Hepatocyte (in vitro differentiated cells): ENCODE data around the gene MEFV. TPM values are rescaled to one million over a fixed set of nuclear protein-coding genes. Genes with fewer than 3 reads are reported as not detected.
"Not testable (repeated sequence)": the region's sequence is repeated elsewhere in the genome, so short reads cannot be mapped to it uniquely, and the experiment has no call there.

ENCODE experiments used
- DNase-seq: peaks from one replicate; pipeline ENCODE4 v3.0.0-alpha.2; 2016; ENCODE audit warnings: low spot score
- H2AFZ ChIP-seq: fragments of 200-600 bp; sonication (generic); 2 replicates; pipeline ENCODE4 v1.6.0; 2016; ENCODE audit warnings: antibody characterized with exemption, mild to moderate bottlenecking
- H3K27ac ChIP-seq: fragments of 200-600 bp; sonication (generic); 2 replicates; pipeline ENCODE4 v1.5.1; 2016; ENCODE audit warnings: mild to moderate bottlenecking
- H3K27me3 ChIP-seq: fragments of 200-600 bp; sonication (generic); 2 replicates; pipeline ENCODE4 v1.6.1; 2016
- H3K36me3 ChIP-seq: fragments of 200-600 bp; sonication (generic); replicated peaks from 2 replicates; pipeline ENCODE4 v1.5.1; 2016; ENCODE audit warnings: low read depth; ENCODE audit not compliant: insufficient read depth
- H3K4me1 ChIP-seq: fragments of 200-600 bp; sonication (generic); 2 replicates; pipeline ENCODE4 v1.5.1; 2016; ENCODE audit warnings: mild to moderate bottlenecking, moderate library complexity; ENCODE audit not compliant: insufficient read depth
- H3K4me2 ChIP-seq: fragments of 200-600 bp; sonication (generic); 2 replicates; pipeline ENCODE4 v1.6.0; 2016
- H3K4me3 ChIP-seq: fragments of 200-600 bp; sonication (generic); 2 replicates; pipeline ENCODE4 v1.5.1; 2016; ENCODE audit warnings: mild to moderate bottlenecking
- H3K79me2 ChIP-seq: fragments of 200-600 bp; sonication (generic); 2 replicates; pipeline ENCODE4 v1.6.0; 2017; ENCODE audit warnings: mild to moderate bottlenecking
- H3K9me2 ChIP-seq: fragments of 200-600 bp; sonication (generic); replicated peaks from 2 replicates; pipeline ENCODE4 v1.6.0; 2017; ENCODE audit warnings: mild to moderate bottlenecking; ENCODE audit not compliant: insufficient read depth
- H3K9me3 ChIP-seq: fragments of 200-600 bp; sonication (generic); 2 replicates; pipeline ENCODE4 v1.5.1; 2016; ENCODE audit warnings: low read depth, mild to moderate bottlenecking
- H4K20me1 ChIP-seq: fragments of 200-600 bp; sonication (generic); 2 replicates; pipeline ENCODE4 v1.6.0; 2016; ENCODE audit warnings: mild to moderate bottlenecking; ENCODE audit not compliant: insufficient read depth, poor library complexity, severe bottlenecking
- EZH2 ChIP-seq: fragments of 200-600 bp; sonication (generic); IDR thresholded peaks from 2 replicates; pipeline ENCODE4 v1.6.1; 2016; ENCODE audit warnings: antibody characterized with exemption, mild to moderate bottlenecking, borderline replicate concordance
- EZH2phosphoT487 ChIP-seq: fragments of 200-600 bp; sonication (generic); IDR thresholded peaks from one replicate; pipeline ENCODE4 v1.6.1; 2018; ENCODE audit warnings: antibody characterized with exemption, mild to moderate bottlenecking, low read depth, moderate library complexity; ENCODE audit not compliant: unreplicated experiment, severe bottlenecking
- WGBS: methylation state at CpG from one replicate; pipeline ENCODE4 v1.1.6; 2016; ENCODE audit warnings: low lambda C conversion rate; ENCODE audit errors: missing lambda C conversion rate; 5-methylcytosine and 5-hydroxymethylcytosine counted together
- polyA plus RNA-seq: library from polyadenylated mRNA; unstranded; fragments of >200 nt; fragmentation: Nextera tagmentation; extraction: Ambion mirVana; gene quantifications from 2 replicates; pipeline ENCODE4 v1.2.1, GENCODE V29; 2016
- total RNA-seq: library from RNA; depleted of rRNA; stranded (reverse); fragments of >200 nt; gene quantifications from 2 replicates; pipeline ENCODE4 v1.2.3, GENCODE V29; 2014
- TF ChIP-seq, protein P1 (sequence below): fragments of 200-600 bp; sonication (generic); IDR thresholded peaks from 2 replicates; pipeline ENCODE4 v1.5.1; 2016; ENCODE audit warnings: antibody characterized with exemption, mild to moderate bottlenecking; ENCODE audit not compliant: poor library complexity

Gene MEFV
- total and polyA plus RNA-seq, 2 experiments from 2014 or later = 0.13 TPM; not detected in 1

DNA sequence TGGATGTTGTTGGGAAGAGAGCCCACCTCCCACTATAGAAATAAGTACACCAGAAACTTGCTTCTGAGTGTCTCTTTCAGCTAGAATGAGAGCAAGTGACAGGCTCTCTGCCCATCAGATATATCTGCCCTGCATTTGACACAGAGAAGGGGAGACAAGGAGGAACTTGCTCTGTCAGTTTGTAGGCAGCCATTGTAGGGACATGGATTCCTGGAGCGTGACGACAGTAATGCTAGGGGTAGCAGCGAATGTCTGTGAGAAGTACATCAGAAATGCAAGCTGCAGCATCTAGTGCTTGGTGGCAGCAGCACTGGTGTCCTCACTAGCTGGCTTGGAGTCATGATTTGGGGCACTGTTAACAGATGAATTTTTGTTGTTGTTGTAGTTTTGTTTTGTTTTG is 44.4 kb downstream of the MEFV start:
- Histone ChIP-seq H3K4me2 (no peak overlapping the region), H3K27me3 (no peaks in the 10 kb centered on the region), H3K27ac (no peak overlapping the region), H4K20me1 (no peaks in the 10 kb centered on the region), H3K9me2 (no peaks in the 10 kb centered on the region), H2AFZ (no peak overlapping the region), H3K9me3 (no peaks in the 10 kb centered on the region), H3K36me3 (no peaks in the 10 kb centered on the region), H3K4me3 (no peak overlapping the region), H3K79me2 (no peaks in the 10 kb centered on the region), H3K4me1 (no peaks in the 10 kb centered on the region)
- 90% methylated on average over 3 of the region's 3 CpGs for WGBS
- no peak for DNase-seq
- TF ChIP-seq EZH2 (no peak), EZH2phosphoT487 (no peak)
- TF ChIP-seq, protein P1, sequence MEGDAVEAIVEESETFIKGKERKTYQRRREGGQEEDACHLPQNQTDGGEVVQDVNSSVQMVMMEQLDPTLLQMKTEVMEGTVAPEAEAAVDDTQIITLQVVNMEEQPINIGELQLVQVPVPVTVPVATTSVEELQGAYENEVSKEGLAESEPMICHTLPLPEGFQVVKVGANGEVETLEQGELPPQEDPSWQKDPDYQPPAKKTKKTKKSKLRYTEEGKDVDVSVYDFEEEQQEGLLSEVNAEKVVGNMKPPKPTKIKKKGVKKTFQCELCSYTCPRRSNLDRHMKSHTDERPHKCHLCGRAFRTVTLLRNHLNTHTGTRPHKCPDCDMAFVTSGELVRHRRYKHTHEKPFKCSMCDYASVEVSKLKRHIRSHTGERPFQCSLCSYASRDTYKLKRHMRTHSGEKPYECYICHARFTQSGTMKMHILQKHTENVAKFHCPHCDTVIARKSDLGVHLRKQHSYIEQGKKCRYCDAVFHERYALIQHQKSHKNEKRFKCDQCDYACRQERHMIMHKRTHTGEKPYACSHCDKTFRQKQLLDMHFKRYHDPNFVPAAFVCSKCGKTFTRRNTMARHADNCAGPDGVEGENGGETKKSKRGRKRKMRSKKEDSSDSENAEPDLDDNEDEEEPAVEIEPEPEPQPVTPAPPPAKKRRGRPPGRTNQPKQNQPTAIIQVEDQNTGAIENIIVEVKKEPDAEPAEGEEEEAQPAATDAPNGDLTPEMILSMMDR = no peak

DNA sequence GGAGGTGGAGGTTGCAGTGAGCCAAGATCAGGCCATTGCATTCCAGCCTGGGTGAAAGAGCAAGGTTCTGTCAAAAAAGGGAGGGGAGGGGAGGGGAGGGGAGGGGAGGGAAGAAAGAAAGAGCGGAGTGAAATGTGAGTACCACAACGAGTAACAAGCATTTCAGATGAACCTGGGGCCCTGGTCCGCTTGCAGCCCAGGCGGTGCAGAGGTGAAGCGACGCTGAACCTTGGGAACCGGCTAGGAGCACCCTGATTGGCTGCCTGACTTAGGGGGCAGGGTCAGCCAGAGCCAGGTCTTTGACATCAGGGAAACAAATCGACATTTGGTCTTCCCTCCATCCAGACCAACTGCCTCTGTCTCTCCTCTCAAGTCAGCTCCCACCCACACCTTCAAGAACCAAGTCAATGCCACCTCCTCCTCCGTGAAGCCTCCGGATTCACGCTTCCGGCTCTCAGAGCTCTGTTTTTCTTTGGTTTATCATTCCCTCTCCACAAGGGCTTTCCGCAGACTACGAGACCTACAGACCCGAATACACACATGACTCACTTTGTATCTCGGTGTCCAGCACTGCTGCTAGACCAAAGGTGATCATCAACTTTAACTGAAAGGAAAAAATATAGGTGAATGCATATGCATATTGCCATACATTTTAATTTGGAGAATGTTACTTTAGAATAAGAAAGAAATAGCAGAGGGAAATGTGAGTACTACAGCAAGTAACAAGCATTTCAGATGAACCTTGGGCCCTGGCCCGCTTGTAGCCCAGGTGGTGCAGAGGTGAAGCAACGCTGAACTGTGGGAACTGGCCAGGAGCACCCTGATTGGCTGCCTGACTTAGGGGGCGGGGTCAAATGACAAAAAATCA is 49.1 kb downstream of the MEFV start:
- Histone ChIP-seq H3K9me3 (no peaks in the 10 kb centered on the region), H3K9me2 (no peaks in the 10 kb centered on the region), H3K4me2 (no peak overlapping the region), H3K36me3 (no peaks in the 10 kb centered on the region), H3K27me3 (no peaks in the 10 kb centered on the region), H2AFZ (no peak overlapping the region), H3K27ac (no peak overlapping the region), H3K79me2 (no peaks in the 10 kb centered on the region), H3K4me3 (no peak overlapping the region), H4K20me1 (no peaks in the 10 kb centered on the region), H3K4me1 (no peaks in the 10 kb centered on the region)
- TF ChIP-seq EZH2 (no peak), EZH2phosphoT487 (no peak)
- TF ChIP-seq, protein P1 = no peak
- DNase-seq = no peak
- 83% methylated on average over 17 of the region's 19 CpGs for WGBS

DNA sequence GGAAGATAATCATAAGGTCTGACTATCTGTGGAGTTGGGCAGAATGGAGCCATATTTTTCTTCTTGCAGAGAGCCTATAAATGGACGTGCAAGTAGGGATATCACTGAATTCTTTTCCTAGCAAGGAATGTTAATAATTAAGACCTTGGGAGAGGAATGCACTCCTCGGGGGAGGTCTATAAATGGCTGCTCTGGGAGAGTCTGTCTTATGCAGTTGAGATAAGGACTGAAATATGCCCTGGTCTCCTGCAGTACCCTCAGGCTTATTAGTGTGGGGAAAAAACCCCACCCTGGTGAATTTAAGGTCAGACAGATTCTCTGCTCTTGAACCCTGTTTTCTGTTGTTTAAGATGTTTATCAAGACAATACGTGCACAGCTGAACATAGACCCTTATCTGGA is 50.5 kb downstream of the MEFV start:
- not testable (repeated sequence) for H3K79me2 ChIP-seq, H3K27ac ChIP-seq, DNase-seq, H3K4me1 ChIP-seq, H2AFZ ChIP-seq, H3K36me3 ChIP-seq, H3K4me2 ChIP-seq, H3K9me2 ChIP-seq, H4K20me1 ChIP-seq, H3K27me3 ChIP-seq, H3K9me3 ChIP-seq, H3K4me3 ChIP-seq
- 62% methylated on average over 3 of the region's 3 CpGs for WGBS

DNA sequence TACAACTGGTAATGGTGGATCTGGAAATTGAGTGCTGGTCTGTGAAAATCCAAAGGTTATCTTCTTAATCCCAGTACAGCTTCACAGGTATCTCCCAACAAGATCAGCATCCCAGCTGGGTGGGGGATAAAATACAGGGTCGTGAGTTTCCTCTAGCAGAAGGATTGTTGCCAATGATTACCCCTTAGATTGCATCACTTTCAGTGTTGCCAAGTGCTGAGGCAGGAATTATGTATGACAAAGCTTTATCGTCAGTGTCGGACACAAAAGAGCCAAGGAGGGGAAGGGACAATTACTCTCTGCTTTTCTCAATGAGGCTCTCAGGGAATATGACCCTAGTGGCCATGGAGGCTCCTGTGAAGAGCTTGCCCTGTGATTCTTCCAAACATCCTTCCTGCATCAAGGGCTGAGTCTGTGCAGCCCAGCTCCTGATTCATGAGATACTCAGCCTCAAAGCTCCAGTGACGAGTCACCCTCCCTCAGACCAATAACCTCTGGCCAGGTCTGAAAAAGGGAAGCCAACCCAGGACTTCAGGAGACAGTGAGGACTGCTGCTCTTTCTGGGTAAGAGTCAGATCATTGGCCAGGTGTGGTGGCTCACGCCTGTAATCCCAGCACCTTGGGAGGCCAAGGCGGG is 53.4 kb downstream of the MEFV start:
- DNase-seq = no peak
- 73% methylated on average over 6 of the region's 6 CpGs for WGBS
- Histone ChIP-seq H4K20me1 (no peaks in the 10 kb centered on the region), H3K4me3 (no peak overlapping the region), H3K4me2 (no peak overlapping the region), H3K27me3 (no peaks in the 10 kb centered on the region), H3K9me3 (no peaks in the 10 kb centered on the region), H3K36me3 (no peaks in the 10 kb centered on the region), H3K27ac (no peak overlapping the region), H3K79me2 (no peaks in the 10 kb centered on the region), H3K4me1 (no peaks in the 10 kb centered on the region), H2AFZ (no peak overlapping the region), H3K9me2 (no peaks in the 10 kb centered on the region)
- TF ChIP-seq EZH2 (no peak), EZH2phosphoT487 (no peak)
- TF ChIP-seq, protein P1 = no peak
